Right cardiac atrium (tissue), 5 donors: ENCODE results near the gene FJX1. TPM values are rescaled to one million over a fixed set of nuclear protein-coding genes. Genes with fewer than 3 reads are reported as not detected.

Experiments
- ATAC-seq, 2 donors: fragments of 200-7000 bp; cut with Tn5 transposase; one replicate each; pipeline versions ENCODE4 v1.8.0 to v1.9.1; 2020; ENCODE audit warnings: moderate library complexity in 2 of 2, mild to moderate bottlenecking in 1 of 2
- DNase-seq, 3 donors: peaks; one replicate each; pipeline ENCODE4 v3.0.0-alpha.2; 2020
- H3K27ac ChIP-seq: one replicate; pipeline ENCODE4 v1.5.1; 2013; ENCODE audit warnings: mild to moderate bottlenecking, low read length, control low read depth, moderate library complexity
- H3K27me3 ChIP-seq: one replicate; pipeline ENCODE4 v1.6.1; 2013; ENCODE audit not compliant: control insufficient read depth, insufficient read depth
- H3K4me1 ChIP-seq: one replicate; pipeline ENCODE4 v1.6.1; 2013; ENCODE audit warnings: low read length; ENCODE audit not compliant: control insufficient read depth, insufficient read depth
- H3K4me3 ChIP-seq: one replicate; pipeline ENCODE4 v1.5.1; 2013; ENCODE audit warnings: low read length, control low read depth
- H3K9me3 ChIP-seq: one replicate; pipeline ENCODE4 v1.6.1; 2013; ENCODE audit warnings: low read length; ENCODE audit not compliant: control insufficient read depth
- WGBS: extraction: QIAGEN DNeasy Blood & Tissue Kit; methylation state at CpG from one replicate; pipeline ENCODE4 v1.1.7; 2013; 5-methylcytosine and 5-hydroxymethylcytosine counted together
- intact Hi-C, 4 donors: fragments of 100-400 bp; cut with DNase I; formaldehyde crosslinking; loops; one replicate each; pipeline versions ENCODE4 v1.11.0 to v1.14.0; 2022 to 2023
- polyA plus RNA-seq: library from polyadenylated mRNA; stranded (reverse); fragments of 200-250 nt; gene quantifications from one replicate; pipeline ENCODE4 v1.2.3, GENCODE V29; 2013
- total RNA-seq, 4 donors: library from RNA; stranded (reverse); fragmentation: NEBNext Ultra II Directional; extraction: Animal tissue kit (Norgen Biotek cat#: 25700); gene quantifications; one replicate each; pipeline ENCODE4 v1.2.1, GENCODE V29; 2021
- donor health status: healthy with polysubstance abuse.
- donor health status: DM: no; HTN: yes; CAD: no.
- donor health status: DM: no; HTN: no; CAD: no.
- donor health status: DM: no; HTN: yes; CAD: no; lungs with severe emphysema.
- donor health status: DM: yes; HTN: yes; CAD: no.

Gene FJX1
- total and polyA plus RNA-seq, 5 donors = 0.91 to 5.9 (median 1.3) TPM

GRCh38 chr11:35606206-35606605 is 12.1 kb upstream of the FJX1 start:
- Histone ChIP-seq H3K27me3 (no peaks in the 10 kb centered on the region), H3K27ac (no peak overlapping the region), H3K9me3 (no peaks in the 10 kb centered on the region), H3K4me1 (no peaks in the 10 kb centered on the region), H3K4me3 (no peak overlapping the region)
- intact Hi-C loops = no loop called here
- WGBS = 69% methylated on average over 5 of the region's 5 CpGs
- no peak for DNase-seq
- no peak for ATAC-seq

GRCh38 chr11:35608502-35608901 is 9.8 kb upstream of the FJX1 start:
- intact Hi-C loops = no loop called here
- no peaks in the 10 kb centered on the region for H3K27me3 ChIP-seq
- ATAC-seq = no peak
- no peak for DNase-seq
- no peak overlapping the region for H3K27ac ChIP-seq
- H3K4me1 ChIP-seq = no peaks in the 10 kb centered on the region
- no peaks in the 10 kb centered on the region for H3K9me3 ChIP-seq
- no peak overlapping the region for H3K4me3 ChIP-seq
- 75% methylated on average over 4 of the region's 4 CpGs for WGBS

GRCh38 chr11:35609656-35610055 is 8.6 kb upstream of the FJX1 start:
- no peaks in the 10 kb centered on the region for H3K9me3 ChIP-seq
- no peaks in the 10 kb centered on the region for H3K27me3 ChIP-seq
- DNase-seq (no peak), ATAC-seq (no peak)
- H3K27ac ChIP-seq = no peak overlapping the region
- no peaks in the 10 kb centered on the region for H3K4me1 ChIP-seq
- intact Hi-C loops = loop anchor here in 2 of 4 donors (5.0 to 10.0 kb wide), 3 partner anchors 525 to 658 kb away; no protein-coding TSS in a partner anchor
- H3K4me3 ChIP-seq = no peak overlapping the region
- WGBS = 77% methylated on average over 6 of the region's 6 CpGs

- Histone ChIP-seq H3K27me3 (no peaks in the 10 kb centered on the region), H3K4me3 (no peak overlapping the region), H3K27ac (no peak overlapping the region), H3K9me3 (no peaks in the 10 kb centered on the region), H3K4me1 (no peaks in the 10 kb centered on the region)
- ATAC-seq = peak in 1 of 2 donors; percentile 76
- DNase-seq = no peak
- WGBS = 65% methylated on average over 7 of the region's 7 CpGs
- intact Hi-C loops = loop anchor here in 2 of 4 donors (5.0 to 10.0 kb wide), 3 partner anchors 524 to 657 kb away; no protein-coding TSS in a partner anchor
Measured at GRCh38 chr11:35610631-35611030, 7.6 kb upstream of the FJX1 start.

- no peak for ATAC-seq
- Histone ChIP-seq H3K4me3 (no peak overlapping the region), H3K9me3 (no peaks in the 10 kb centered on the region), H3K27me3 (no peaks in the 10 kb centered on the region), H3K4me1 (no peaks in the 10 kb centered on the region), H3K27ac (no peak overlapping the region)
- no peak for DNase-seq
- 43% methylated on average over 1 of the region's 1 CpG for WGBS
- intact Hi-C loops = loop anchor here in 2 of 4 donors (5.0 to 10.0 kb wide), 3 partner anchors 523 to 656 kb away; no protein-coding TSS in a partner anchor
Measured at GRCh38 chr11:35611741-35612140, 6.5 kb upstream of the FJX1 start.

GRCh38 chr11:35614939-35615569 is 3.2 kb upstream of the FJX1 start:
- intact Hi-C loops = loop anchor here (5.0 to 10.0 kb wide), 6 partner anchors 47 to 652 kb away; partner anchors contain the start of gene TRIM44 (in 1 of the 4)
- no peaks in the 10 kb centered on the region for H3K27me3 ChIP-seq
- DNase-seq (no peak), ATAC-seq (no peak)
- no peak overlapping the region for H3K27ac ChIP-seq
- peaks cover 2% of the 10 kb centered on the region for H3K4me1 ChIP-seq
- no peaks in the 10 kb centered on the region for H3K9me3 ChIP-seq
- 76% methylated on average over 1 of the region's 1 CpG for WGBS
- no peak overlapping the region for H3K4me3 ChIP-seq

- H3K9me3 ChIP-seq = no peaks in the 10 kb centered on the region
- no peak for ATAC-seq
- 24% methylated on average over 8 of the region's 8 CpGs for WGBS
- H3K27ac ChIP-seq = no peak overlapping the region
- intact Hi-C loops = loop anchor here (2.0 to 10.0 kb wide), 9 partner anchors 46 to 651 kb away; partner anchors contain the start of gene TRIM44 (in 1 of the 4)
- H3K27me3 ChIP-seq = no peaks in the 10 kb centered on the region
- no peak overlapping the region for H3K4me3 ChIP-seq
- H3K4me1 ChIP-seq = peaks cover 2% of the 10 kb centered on the region
- no peak for DNase-seq
Measured at GRCh38 chr11:35615921-35616900, 2.0 kb upstream of the FJX1 start.

GRCh38 chr11:35617316-35617686 is 959 bp upstream of the FJX1 start:
- peak overlapping the region; percentile 79 for H3K4me3 ChIP-seq
- 58% methylated on average over 7 of the region's 7 CpGs for WGBS
- no peak for DNase-seq

GRCh38 chr11:35618497-35619115 is 346 bp downstream of the FJX1 start:
- Histone ChIP-seq H3K27ac (no peak overlapping the region), H3K4me3 (peak overlapping the region; percentile 79), H3K9me3 (no peaks in the 10 kb centered on the region), H3K27me3 (no peaks in the 10 kb centered on the region), H3K4me1 (peaks cover 2% of the 10 kb centered on the region)
- peak; percentile 36 to 74 (median 68) for DNase-seq
- intact Hi-C loops = loop anchor here in 3 of 4 donors (5.0 to 10.0 kb wide), 5 partner anchors 44 to 646 kb away; partner anchors contain the start of gene TRIM44 (in 1 of the 3)
- WGBS = under 1% methylated on average over 90 of the region's 91 CpGs
- ATAC-seq = peak; percentile 17 to 32

More at GRCh38 chr11:35617316-35617686, 959 bp upstream of the FJX1 start:
- Histone ChIP-seq H3K27me3 (no peaks in the 10 kb centered on the region), H3K9me3 (no peaks in the 10 kb centered on the region), H3K27ac (no peak overlapping the region), H3K4me1 (peaks cover 2% of the 10 kb centered on the region)
- ATAC-seq = no peak
- intact Hi-C loops = loop anchor here (2.0 to 10.0 kb wide), 9 partner anchors 45 to 650 kb away; partner anchors contain the start of gene TRIM44 (in 1 of the 4)

- ATAC-seq (peak; percentile 36 to 43), DNase-seq (peak; percentile 38 to 72 (median 68))
- H3K27me3 ChIP-seq = no peaks in the 10 kb centered on the region
- intact Hi-C loops = loop anchor here in 3 of 4 donors (5.0 to 10.0 kb wide), 5 partner anchors 43 to 646 kb away; partner anchors contain the start of gene TRIM44 (in 1 of the 3)
- H3K4me3 ChIP-seq = peak overlapping the region; percentile 79
- peaks cover 2% of the 10 kb centered on the region for H3K4me1 ChIP-seq
- H3K27ac ChIP-seq = no peak overlapping the region
- no peaks in the 10 kb centered on the region for H3K9me3 ChIP-seq
- WGBS = under 1% methylated on average over 84 of the region's 84 CpGs
Measured at GRCh38 chr11:35619116-35619854, 1.0 kb downstream of the FJX1 start.
